GM08714 (cell line): Measurements from ENCODE around the gene RNFT1.
"Not testable (repeated sequence)": the region's sequence is repeated elsewhere in the genome, so short reads cannot be mapped to it uniquely, and the experiment has no call there.

Experiments
- H3K4me3 ChIP-seq: fragments of 200-500 bp; sonication (Bioruptor generic); 2 replicates; pipeline ENCODE4 v1.5.1; 2014; ENCODE audit warnings: mild to moderate bottlenecking, low read length, inconsistent platforms
- ZNF274 ChIP-seq: IDR thresholded peaks from 2 replicates; pipeline ENCODE4 v1.6.1; 2012; ENCODE audit warnings: mild to moderate bottlenecking, low read depth, low read length

The RNFT1 gene

DNA sequence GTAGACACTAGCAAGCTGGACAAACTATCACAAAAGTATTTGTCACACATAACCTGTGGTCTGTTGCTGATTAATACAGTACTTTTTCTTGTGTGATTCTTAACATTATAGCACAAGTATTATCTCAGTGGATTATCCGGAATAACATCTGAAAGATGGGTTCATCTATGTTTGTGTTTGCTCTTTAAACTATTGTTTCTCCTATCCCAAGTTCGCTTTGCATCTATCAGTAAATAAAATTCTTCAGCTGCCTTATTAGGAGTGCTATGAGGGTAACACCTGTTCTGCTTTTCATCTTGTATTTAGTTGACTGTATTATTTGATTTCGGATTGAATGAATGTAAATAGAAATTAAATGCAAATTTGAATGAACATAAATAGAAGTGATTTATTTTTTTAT, 14.5 kb downstream of the RNFT1 start:
- H3K4me3 ChIP-seq, result no peak overlapping the region
- TF ChIP-seq ZNF274, result no peak

DNA sequence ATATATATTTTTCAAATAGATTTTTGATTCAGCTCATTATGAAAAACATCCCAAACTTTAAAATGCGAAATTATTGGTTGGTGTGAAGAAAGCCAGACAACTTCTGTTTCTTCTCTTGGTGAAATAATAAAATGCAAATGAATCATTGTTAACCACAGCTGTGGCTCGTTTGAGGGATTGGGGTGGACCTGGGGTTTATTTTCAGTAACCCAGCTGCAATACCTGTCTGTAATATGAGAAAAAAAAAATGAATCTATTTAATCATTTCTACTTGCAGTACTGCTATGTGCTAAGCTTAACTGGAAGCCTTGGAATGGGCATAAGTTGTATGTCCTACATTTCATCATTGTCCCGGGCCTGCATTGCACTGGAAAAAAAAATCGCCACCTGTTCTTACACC, 17.2 kb downstream of the RNFT1 start:
- H3K4me3 ChIP-seq, result not testable (repeated sequence)

DNA sequence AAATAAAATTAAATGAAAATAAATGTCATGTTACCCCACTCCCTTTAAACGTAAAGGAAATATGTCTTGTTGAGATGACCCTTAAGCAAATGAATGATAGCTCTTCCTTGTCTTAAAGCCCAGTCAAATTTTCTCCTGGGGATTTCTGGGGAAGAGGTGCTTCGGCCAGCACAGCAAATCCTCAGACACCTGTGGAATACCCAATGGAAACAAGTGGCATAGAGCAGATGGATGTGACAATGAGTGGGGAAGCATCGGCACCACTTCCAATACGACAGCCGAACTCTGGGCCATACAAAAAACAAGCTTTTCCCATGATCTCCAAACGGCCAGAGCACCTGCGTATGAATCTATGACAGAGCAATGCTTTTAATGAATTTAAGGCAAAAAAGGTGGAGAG, 18.1 kb downstream of the RNFT1 start:
- not testable (repeated sequence) for H3K4me3 ChIP-seq

DNA sequence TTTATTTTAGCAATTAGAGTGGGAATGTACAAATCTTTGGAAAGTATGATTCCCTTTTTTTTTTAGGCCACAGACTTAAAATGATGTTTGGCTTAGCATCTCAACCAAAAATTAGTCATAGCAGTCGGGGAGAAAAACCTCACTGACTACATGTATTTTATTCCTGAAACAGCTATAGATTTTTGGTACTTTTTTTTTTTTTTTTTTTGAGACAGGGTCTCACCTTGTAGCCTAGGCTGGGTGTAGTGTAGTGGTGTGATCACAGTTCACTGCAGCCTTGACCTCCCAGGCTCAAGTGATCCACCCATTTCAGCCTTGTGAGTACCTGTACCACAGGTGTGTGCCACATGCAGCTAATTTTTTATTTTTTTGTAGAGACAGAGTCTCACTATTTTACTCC, 23.4 kb downstream of the RNFT1 start:
- no peak overlapping the region for H3K4me3 ChIP-seq
- TF ChIP-seq ZNF274, result no peak

DNA sequence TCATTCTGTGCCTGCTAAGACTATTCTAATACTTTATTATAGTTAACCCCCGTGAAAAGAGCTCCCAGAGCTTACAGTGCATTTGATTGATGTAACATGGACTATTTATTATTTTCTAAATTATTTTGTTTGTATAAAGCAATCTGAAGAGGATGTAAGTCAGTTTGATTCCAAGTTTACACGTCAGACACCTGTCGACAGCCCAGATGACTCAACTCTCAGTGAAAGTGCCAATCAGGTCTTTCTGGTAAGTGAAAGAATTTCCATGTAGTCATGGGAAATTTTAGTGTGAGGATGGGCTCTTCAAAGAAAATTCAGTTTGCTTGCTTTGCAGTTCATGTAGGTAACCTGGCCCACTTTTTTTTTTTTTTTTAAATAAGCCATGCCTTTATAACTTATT, 23.8 kb downstream of the RNFT1 start:
- not testable (repeated sequence) for H3K4me3 ChIP-seq

DNA sequence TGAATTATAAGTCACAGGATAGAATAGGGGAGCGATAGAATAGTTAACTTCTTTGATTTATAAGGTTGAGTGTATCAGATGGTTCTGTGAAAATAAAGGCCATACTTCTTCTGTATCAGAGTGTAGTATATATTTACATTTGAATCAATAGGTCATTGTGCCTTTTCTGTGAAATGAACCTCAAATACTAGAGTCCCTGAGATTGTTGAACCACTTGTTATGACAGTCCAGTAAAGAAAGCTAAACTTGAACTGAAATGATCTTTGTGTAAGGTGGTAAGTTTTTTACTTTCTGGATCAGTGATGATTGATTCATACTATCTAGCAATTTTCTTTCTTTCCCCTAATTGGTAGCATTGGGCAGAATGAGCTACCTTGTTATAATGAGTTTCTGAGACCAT, 31.2 kb downstream of the RNFT1 start:
- H3K4me3 ChIP-seq, result not testable (repeated sequence)

DNA sequence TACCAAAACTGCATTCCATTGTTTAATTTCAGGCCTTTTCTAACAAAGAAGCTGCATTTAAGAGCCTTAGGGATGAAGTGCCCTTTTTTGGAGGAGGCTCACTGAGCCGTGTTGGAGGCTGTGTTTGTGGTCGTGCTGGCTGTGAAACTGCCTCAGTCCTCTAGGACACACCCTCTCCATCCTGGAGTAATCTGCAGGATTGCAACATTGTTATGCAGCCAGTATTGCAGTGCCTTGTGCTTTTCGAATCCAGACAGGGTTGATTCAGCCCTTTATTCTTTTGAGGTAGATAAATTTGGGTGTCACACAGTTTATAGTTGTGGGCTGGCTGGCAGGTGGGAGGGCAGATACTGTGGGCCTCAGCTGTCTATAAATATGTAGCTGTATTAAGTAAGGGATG, 33.8 kb downstream of the RNFT1 start:
- not testable (repeated sequence) for H3K4me3 ChIP-seq

DNA sequence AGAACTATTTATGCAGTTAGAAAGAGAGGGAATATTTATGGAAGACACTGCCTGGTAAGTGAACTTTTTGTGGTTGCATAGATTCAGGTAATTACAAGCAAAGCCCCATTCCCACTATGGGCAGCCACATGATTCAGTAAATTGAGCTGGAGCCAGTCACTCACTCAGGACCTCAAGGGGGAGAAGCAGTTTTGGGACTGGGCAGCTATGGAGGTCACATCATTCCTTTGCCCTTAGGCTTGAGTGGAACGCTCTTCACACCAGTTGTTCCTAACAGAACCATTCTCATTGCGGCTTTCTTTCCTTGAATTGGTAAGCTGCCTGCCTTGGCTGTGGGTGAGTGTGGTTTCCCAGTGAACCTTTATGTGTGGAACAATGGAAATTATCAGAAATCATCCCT, 34.4 kb downstream of the RNFT1 start:
- not testable (repeated sequence) for H3K4me3 ChIP-seq

DNA sequence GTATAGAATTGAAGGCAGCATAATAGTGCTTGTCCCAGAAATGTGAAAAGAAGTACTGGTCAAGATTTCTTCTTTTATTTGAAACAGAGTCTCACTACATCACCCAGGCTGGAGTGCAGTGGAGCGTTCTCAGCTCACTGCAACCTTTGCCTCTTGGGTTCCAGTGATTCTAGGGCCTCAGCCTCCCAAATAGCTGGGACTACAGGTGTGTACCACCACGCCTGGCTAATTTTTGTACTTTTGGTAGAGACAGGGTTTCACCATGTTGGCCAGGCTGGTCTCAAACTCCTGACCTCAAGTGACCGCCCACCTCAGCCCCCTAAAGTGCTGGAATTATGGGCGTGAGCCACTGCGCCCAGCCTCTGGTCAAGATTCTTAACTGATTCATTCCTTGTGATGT, 43.9 kb downstream of the RNFT1 start:
- H3K4me3 ChIP-seq, result not testable (repeated sequence)

DNA sequence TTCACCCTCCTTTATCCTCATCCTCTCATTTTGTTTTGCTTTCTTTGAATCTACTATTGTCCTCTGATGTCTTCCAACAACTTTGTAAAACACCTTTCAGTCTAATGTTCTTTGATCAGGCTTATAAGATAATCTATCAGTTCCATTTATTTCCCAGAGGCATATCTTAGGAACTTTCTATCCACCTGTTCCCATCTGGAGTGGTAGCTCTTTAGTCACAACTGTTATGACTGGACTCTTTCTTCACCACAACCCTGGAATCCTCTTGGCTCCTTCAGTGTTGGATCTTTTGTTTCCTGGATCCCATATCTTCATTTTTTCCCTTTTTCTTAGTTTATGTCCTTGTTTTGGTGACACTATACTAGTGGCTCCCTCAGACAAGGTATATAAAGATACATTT, 48.1 kb downstream of the RNFT1 start:
- no peak for TF ChIP-seq ZNF274
- no peak overlapping the region for H3K4me3 ChIP-seq

DNA sequence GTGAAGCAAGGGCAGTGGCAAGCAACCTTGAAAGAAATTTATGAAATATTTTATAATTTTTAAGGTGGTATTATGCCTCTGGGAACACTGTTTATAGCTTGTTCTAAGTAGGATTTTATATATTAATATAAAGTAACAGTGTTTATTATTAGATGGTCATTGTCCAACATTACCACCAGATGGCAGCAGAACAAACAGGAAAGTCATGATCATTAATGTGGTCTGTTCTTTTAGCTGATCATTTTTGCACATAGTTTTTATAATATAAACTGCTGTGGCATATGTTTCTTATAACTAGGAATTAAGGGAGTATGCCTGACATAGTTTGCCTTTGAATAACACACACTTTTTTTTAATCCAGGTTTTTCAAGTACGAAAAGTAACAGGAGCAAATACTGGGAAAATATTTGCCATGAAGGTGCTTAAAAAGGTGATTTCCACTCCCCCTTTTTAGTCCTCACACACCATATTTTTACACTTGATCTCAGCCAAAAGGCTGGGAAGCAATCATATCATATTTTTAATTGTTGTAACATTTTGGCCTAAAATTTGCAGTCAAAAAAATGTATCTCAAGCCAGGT, 50.2 kb downstream of the RNFT1 start:
- TF ChIP-seq ZNF274, result no peak
- H3K4me3 ChIP-seq, result no peak overlapping the region

DNA sequence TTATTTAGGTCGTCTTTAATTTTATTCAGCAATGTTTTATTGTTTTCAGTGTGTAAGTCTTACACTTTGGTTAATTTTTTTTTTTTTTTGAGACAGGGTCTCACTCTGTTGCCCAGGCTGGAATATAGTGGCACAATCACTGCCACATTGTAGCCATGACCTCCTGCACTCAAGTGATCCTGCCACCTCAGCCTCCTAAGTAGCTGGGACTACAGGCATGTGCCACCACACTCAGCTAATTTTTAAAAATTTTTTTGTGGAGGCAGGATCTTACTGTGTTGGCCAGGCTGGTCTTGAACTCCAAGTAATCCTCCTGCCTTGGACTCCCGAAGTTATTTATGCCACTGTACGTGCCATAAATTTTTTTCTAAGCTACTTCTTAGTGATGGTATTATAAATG, 57.1 kb downstream of the RNFT1 start:
- H3K4me3 ChIP-seq, result no peak overlapping the region
- no peak for TF ChIP-seq ZNF274

DNA sequence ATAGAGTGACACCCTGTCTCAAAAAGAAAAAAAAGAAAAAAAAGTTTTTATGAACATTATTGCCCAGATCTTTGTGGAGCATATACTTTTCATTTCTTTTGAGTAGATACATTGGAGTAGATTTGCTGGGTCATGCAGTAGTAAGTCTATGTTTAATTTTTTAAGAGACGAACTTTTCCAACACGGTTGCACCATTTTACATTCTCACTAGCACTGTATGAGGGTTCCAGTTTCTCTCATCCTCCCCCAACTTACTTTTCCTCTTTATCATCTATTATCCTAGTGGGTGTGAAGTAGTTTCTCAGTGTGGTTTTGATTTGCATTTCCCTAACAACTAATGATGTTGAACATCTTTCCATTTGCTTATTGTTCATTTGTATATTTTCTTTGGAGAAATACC, 61.1 kb downstream of the RNFT1 start:
- H3K4me3 ChIP-seq, result no peak overlapping the region
- no peak for TF ChIP-seq ZNF274
